Measurements from ENCODE around the gene MACC1.

Gene MACC1

GRCh38 chr7:20217193-20217948, at the start of gene MACC1:
Gene MACC1 (minus strand): TSS chr7:20217384. CDS start chr7:20161862, 55,522 bp downstream.
- DNase-seq, result no peak

- no peak for DNase-seq
Measured at GRCh38 chr7:20264623-20265022, 47.4 kb upstream of the MACC1 start.

- DNase-seq, result no peak
Measured at GRCh38 chr7:20260223-20260622, 43.0 kb upstream of the MACC1 start.

- no peak for DNase-seq
Measured at GRCh38 chr7:20257212-20257611, 40.0 kb upstream of the MACC1 start.

- DNase-seq, result no peak
Measured at GRCh38 chr7:20249920-20250319, 32.7 kb upstream of the MACC1 start.

GRCh38 chr7:20249376-20249775, 32.2 kb upstream of the MACC1 start:
- no peak for DNase-seq

- DNase-seq, result no peak
Measured at GRCh38 chr7:20246236-20246635, 29.1 kb upstream of the MACC1 start.

GRCh38 chr7:20244334-20245120, 27.3 kb upstream of the MACC1 start:
- no peak for DNase-seq

GRCh38 chr7:20241911-20242261, 24.7 kb upstream of the MACC1 start:
- DNase-seq, result no peak

- no peak for DNase-seq
Measured at GRCh38 chr7:20241194-20241910, 24.2 kb upstream of the MACC1 start.

- DNase-seq, result no peak
Measured at GRCh38 chr7:20240080-20240926, 23.1 kb upstream of the MACC1 start.

- no peak for DNase-seq
Measured at GRCh38 chr7:20238754-20239324, 21.7 kb upstream of the MACC1 start.

GRCh38 chr7:20238194-20238753, 21.1 kb upstream of the MACC1 start:
- DNase-seq, result no peak

- no peak for DNase-seq
Measured at GRCh38 chr7:20237464-20238193, 20.4 kb upstream of the MACC1 start.

GRCh38 chr7:20236790-20237189, 19.6 kb upstream of the MACC1 start:
- DNase-seq, result no peak

- no peak for DNase-seq
Measured at GRCh38 chr7:20236043-20236442, 18.9 kb upstream of the MACC1 start.

GRCh38 chr7:20235288-20235687, 18.1 kb upstream of the MACC1 start:
- DNase-seq, result no peak

GRCh38 chr7:20233362-20233761, 16.2 kb upstream of the MACC1 start:
- no peak for DNase-seq

GRCh38 chr7:20232848-20233247, 15.7 kb upstream of the MACC1 start:
- DNase-seq, result no peak

GRCh38 chr7:20229646-20230500, 12.7 kb upstream of the MACC1 start:
- no peak for DNase-seq

Data from activated CD8-positive, alpha-beta memory T cell treated with anti-CD3 and anti-CD28 coated beads for 24 hours (primary cell).